Hepatocyte (in vitro differentiated cells): Measurements from ENCODE around the gene PTPRT. TPM values are rescaled to one million over a fixed set of nuclear protein-coding genes. Genes with fewer than 3 reads are reported as not detected.

Experiments
- DNase-seq: peaks from one replicate; pipeline ENCODE4 v3.0.0-alpha.2; 2016; ENCODE audit warnings: low spot score
- H2AFZ ChIP-seq: fragments of 200-600 bp; sonication (generic); 2 replicates; pipeline ENCODE4 v1.6.0; 2016; ENCODE audit warnings: antibody characterized with exemption, mild to moderate bottlenecking
- H3K27ac ChIP-seq: fragments of 200-600 bp; sonication (generic); 2 replicates; pipeline ENCODE4 v1.5.1; 2016; ENCODE audit warnings: mild to moderate bottlenecking
- H3K27me3 ChIP-seq: fragments of 200-600 bp; sonication (generic); 2 replicates; pipeline ENCODE4 v1.6.1; 2016
- H3K36me3 ChIP-seq: fragments of 200-600 bp; sonication (generic); replicated peaks from 2 replicates; pipeline ENCODE4 v1.5.1; 2016; ENCODE audit warnings: low read depth; ENCODE audit not compliant: insufficient read depth
- H3K4me1 ChIP-seq: fragments of 200-600 bp; sonication (generic); 2 replicates; pipeline ENCODE4 v1.5.1; 2016; ENCODE audit warnings: mild to moderate bottlenecking, moderate library complexity; ENCODE audit not compliant: insufficient read depth
- H3K4me2 ChIP-seq: fragments of 200-600 bp; sonication (generic); 2 replicates; pipeline ENCODE4 v1.6.0; 2016
- H3K4me3 ChIP-seq: fragments of 200-600 bp; sonication (generic); 2 replicates; pipeline ENCODE4 v1.5.1; 2016; ENCODE audit warnings: mild to moderate bottlenecking
- H3K79me2 ChIP-seq: fragments of 200-600 bp; sonication (generic); 2 replicates; pipeline ENCODE4 v1.6.0; 2017; ENCODE audit warnings: mild to moderate bottlenecking
- H3K9me2 ChIP-seq: fragments of 200-600 bp; sonication (generic); replicated peaks from 2 replicates; pipeline ENCODE4 v1.6.0; 2017; ENCODE audit warnings: mild to moderate bottlenecking; ENCODE audit not compliant: insufficient read depth
- H3K9me3 ChIP-seq: fragments of 200-600 bp; sonication (generic); 2 replicates; pipeline ENCODE4 v1.5.1; 2016; ENCODE audit warnings: low read depth, mild to moderate bottlenecking
- H4K20me1 ChIP-seq: fragments of 200-600 bp; sonication (generic); 2 replicates; pipeline ENCODE4 v1.6.0; 2016; ENCODE audit warnings: mild to moderate bottlenecking; ENCODE audit not compliant: insufficient read depth, poor library complexity, severe bottlenecking
- CTCF ChIP-seq: fragments of 200-600 bp; sonication (generic); IDR thresholded peaks from 2 replicates; pipeline ENCODE4 v1.5.1; 2016; ENCODE audit warnings: antibody characterized with exemption, mild to moderate bottlenecking; ENCODE audit not compliant: poor library complexity
- EZH2 ChIP-seq: fragments of 200-600 bp; sonication (generic); IDR thresholded peaks from 2 replicates; pipeline ENCODE4 v1.6.1; 2016; ENCODE audit warnings: antibody characterized with exemption, mild to moderate bottlenecking, borderline replicate concordance
- EZH2phosphoT487 ChIP-seq: fragments of 200-600 bp; sonication (generic); IDR thresholded peaks from one replicate; pipeline ENCODE4 v1.6.1; 2018; ENCODE audit warnings: antibody characterized with exemption, mild to moderate bottlenecking, low read depth, moderate library complexity; ENCODE audit not compliant: unreplicated experiment, severe bottlenecking
- WGBS: methylation state at CpG from one replicate; pipeline ENCODE4 v1.1.6; 2016; ENCODE audit warnings: low lambda C conversion rate; ENCODE audit errors: missing lambda C conversion rate; 5-methylcytosine and 5-hydroxymethylcytosine counted together
- polyA plus RNA-seq: library from polyadenylated mRNA; unstranded; fragments of >200 nt; fragmentation: Nextera tagmentation; extraction: Ambion mirVana; gene quantifications from 2 replicates; pipeline ENCODE4 v1.2.1, GENCODE V29; 2016
- total RNA-seq: library from RNA; depleted of rRNA; stranded (reverse); fragments of >200 nt; gene quantifications from 2 replicates; pipeline ENCODE4 v1.2.3, GENCODE V29; 2014

PTPRT gene
- total RNA-seq (0.83 and 1.6 TPM in 2 replicates), polyA plus RNA-seq (0.47 and 0.85 TPM in 2 replicates)

GRCh38 chr20:43189554-43190331 lies at the start of gene PTPRT:
TSS of gene PTPRT (minus strand) at chr20:43189906. CDS start at chr20:43189733, 173 bp downstream.
- TF ChIP-seq EZH2 (peak; percentile 53), EZH2phosphoT487 (no peak)
- Histone ChIP-seq H2AFZ (no peak within 1 kb of the TSS), H3K4me3 (no peak within 1 kb of the TSS), H3K36me3 (no peaks in the 10 kb centered on the region), H3K4me2 (peak within 1 kb of the TSS; percentile 72), H3K27ac (no peak within 1 kb of the TSS), H3K79me2 (no peaks in the 10 kb centered on the region), H3K9me2 (no peaks in the 10 kb centered on the region), H3K27me3 (peaks cover 41% of the 10 kb centered on the region), H4K20me1 (no peaks in the 10 kb centered on the region), H3K9me3 (no peaks in the 10 kb centered on the region), H3K4me1 (no peaks in the 10 kb centered on the region)
- no peak for DNase-seq
- WGBS, result 3% methylated on average over 42 of the region's 115 CpGs

- peak; percentile 21 for DNase-seq
- H3K9me3 ChIP-seq, result no peaks in the 10 kb centered on the region
- WGBS, result 62% methylated on average over 3 of the region's 3 CpGs
- no peaks in the 10 kb centered on the region for H4K20me1 ChIP-seq
- no peak overlapping the region for H3K4me3 ChIP-seq
- H3K36me3 ChIP-seq, result no peaks in the 10 kb centered on the region
- H3K27me3 ChIP-seq, result no peaks in the 10 kb centered on the region
- H3K4me1 ChIP-seq, result no peaks in the 10 kb centered on the region
- no peaks in the 10 kb centered on the region for H3K79me2 ChIP-seq
- peak overlapping the region; percentile 34 for H3K4me2 ChIP-seq
- H2AFZ ChIP-seq, result no peak overlapping the region
- no peak for TF ChIP-seq CTCF
- TF ChIP-seq EZH2, result no peak
- TF ChIP-seq EZH2phosphoT487, result no peak
- no peak overlapping the region for H3K27ac ChIP-seq
- H3K9me2 ChIP-seq, result no peaks in the 10 kb centered on the region
These were observed 49.1 kb upstream of the PTPRT start for GRCh38 chr20:43238833-43239232.

GRCh38 chr20:43238266-43238665 lies 48.6 kb upstream of the PTPRT start:
- H2AFZ ChIP-seq, result no peak overlapping the region
- WGBS, result 19% methylated on average over 5 of the region's 5 CpGs

More at GRCh38 chr20:43238266-43238665, 48.6 kb upstream of the PTPRT start:
- Histone ChIP-seq H3K4me2 (peak overlapping the region; percentile 34), H3K9me3 (no peaks in the 10 kb centered on the region), H4K20me1 (no peaks in the 10 kb centered on the region), H3K4me3 (no peak overlapping the region), H3K4me1 (no peaks in the 10 kb centered on the region), H3K27me3 (no peaks in the 10 kb centered on the region), H3K36me3 (no peaks in the 10 kb centered on the region), H3K9me2 (no peaks in the 10 kb centered on the region), H3K79me2 (no peaks in the 10 kb centered on the region), H3K27ac (no peak overlapping the region)
- TF ChIP-seq CTCF, result no peak
- TF ChIP-seq EZH2, result no peak
- no peak for TF ChIP-seq EZH2phosphoT487
- no peak for DNase-seq
